HG03460 (cell line): ENCODE results near the gene ASTN2.
"Not testable (repeated sequence)": the region's sequence is repeated elsewhere in the genome, so short reads cannot be mapped to it uniquely, and the experiment has no call there.

ENCODE experiments used
- ATAC-seq: cut with Tn5 transposase; IDR thresholded peaks from one replicate; pipeline ENCODE4 v1.9.1; 2021; ENCODE audit not compliant: unreplicated experiment

The ASTN2 gene

DNA sequence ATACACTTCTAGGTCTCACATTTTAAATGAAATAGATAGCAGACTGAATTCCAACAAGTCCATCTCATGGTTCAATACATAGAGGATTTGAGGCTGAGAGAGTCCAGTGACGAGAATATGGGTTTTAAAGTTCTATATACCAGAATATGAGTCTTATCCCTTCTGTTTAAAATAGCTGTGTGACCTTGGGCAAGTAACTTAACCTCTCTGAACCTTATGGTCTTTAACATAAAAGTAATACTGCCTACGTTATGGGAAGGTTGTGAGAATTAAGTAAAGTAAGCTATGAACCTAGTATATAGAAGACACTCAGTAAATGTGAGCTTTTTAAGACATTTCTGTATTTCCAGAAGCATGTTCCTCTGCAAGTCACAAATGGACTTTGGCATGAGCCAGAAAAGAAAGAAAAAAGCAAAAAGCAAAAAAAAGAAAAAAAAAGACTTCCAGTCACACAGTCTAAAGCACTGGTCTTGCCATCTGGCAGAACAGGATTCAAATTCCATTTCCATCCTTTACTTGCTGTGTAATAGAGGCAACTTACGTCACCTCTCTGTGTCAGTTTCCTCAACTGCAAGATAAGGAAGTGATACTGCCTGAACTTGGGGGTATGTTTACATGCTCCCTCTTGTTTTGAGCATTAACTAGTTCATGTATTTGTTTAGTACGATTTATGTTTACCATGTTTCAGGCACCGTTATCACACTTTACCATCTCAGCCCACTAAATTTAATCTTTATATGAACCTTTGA, 479.5 kb downstream of the ASTN2 start:
- no peak for ATAC-seq

DNA sequence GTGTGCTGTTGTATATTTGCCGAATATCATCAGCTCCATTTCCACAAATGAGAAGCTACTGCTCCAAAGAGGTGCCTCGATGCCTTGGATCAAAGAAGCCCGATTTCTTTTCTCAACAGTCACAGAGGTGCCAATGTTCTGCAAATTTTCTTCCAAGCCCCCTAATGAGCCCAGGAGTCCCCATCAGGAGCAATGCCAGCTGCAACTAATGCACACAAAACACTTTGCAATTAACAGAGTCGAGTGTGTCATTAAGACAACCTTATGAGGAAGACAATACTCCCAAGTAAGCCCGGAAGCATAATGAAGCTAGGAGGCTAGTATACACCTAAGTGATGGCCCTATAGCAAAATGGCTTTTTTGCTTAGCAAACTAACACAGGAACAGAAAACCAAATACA, 480.7 kb downstream of the ASTN2 start:
- ATAC-seq, result no peak

DNA sequence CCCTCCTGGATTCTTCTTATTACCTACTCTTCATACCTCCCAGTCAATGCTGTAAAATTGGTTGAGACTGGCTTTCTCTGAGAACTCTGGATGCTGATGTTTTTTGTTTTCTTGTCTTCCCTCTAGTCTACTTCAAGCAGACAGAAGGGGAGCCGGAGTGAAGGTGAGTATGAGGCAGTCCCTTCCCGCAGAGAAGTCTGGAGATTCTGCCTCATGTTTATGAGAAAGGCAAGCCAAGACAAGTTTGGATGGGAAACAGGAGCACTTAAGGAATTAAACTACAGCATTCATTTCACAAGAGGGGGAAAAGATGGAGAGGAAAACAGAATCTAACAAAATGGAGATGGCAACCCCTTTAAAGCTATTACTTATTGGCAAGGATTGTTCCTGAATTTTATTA, 481.6 kb downstream of the ASTN2 start:
- no peak for ATAC-seq

DNA sequence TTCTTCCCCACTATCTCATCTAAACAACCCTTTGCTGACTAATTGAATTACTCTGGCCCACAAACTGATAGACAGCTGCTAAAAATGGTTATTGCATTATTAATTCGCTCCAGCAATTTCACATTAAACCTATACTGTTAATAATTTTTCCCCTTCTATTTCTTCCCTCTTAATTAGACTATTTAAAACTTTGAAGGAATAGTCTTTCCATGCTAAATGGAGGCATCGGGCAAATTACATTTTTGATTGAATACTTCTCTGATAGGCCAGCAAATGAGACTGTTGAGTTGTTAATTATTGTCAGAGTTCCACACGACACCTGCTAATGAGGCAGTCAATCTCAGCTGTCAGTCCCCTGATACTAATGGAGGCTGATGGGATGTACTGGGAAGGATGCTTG, 485.2 kb downstream of the ASTN2 start:
- ATAC-seq, result no peak

DNA sequence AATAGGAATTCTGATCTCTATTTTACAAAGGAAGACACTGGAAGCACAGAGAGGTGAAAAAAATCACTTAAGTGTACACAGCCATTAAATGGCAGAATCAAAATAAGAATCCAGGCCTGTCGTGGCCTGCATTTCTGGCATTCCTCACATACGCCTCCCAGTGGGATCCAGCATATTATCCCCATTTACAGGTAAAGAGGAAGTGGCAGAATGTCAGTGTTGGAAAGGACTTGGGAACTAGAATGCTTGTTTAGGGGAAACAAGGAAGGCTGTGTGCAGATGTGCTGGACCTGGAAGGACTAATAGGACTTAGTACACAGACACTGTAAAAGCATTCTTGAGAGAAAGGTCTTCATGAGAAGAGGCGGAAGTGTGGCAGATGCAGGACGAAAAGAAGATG, 486.0 kb downstream of the ASTN2 start:
- ATAC-seq, result no peak

DNA sequence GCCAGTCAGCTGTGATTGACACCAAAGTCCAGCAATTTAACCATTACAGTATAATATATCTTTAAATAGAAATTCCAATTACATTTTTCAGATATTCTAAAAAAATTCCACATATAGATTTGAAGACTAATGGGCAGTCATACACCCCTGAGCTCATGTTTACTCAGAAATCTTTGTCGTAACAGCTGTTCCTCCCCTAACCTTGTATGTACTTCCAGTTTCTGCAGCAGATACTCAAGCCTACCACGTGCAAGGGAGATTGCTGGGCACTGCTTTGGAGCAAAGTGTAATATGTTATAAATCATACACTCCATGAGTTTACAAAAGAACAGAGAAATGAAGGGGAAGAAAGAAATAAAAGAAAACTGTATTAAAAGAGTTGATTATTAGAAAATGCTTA, 486.6 kb downstream of the ASTN2 start:
- ATAC-seq, result no peak

DNA sequence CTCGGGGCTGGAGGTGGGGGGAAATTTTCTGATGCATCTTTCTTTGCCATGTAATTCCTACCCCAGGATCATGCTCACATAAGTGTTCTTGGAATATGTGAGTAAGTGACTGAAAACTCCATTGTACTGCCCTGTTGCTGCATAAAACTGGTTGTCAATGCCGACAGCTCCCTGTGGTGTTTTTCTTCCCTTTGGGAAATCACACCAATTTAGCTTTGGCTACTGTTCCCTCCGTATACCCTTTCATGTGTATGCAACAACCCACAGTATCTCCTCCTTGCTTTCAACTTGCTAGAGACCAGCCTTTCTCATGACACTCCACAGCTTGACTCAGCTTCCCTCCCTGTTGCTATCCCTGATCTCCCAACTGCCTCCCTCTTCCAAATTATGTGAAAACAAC, 487.1 kb downstream of the ASTN2 start:
- ATAC-seq, result no peak

DNA sequence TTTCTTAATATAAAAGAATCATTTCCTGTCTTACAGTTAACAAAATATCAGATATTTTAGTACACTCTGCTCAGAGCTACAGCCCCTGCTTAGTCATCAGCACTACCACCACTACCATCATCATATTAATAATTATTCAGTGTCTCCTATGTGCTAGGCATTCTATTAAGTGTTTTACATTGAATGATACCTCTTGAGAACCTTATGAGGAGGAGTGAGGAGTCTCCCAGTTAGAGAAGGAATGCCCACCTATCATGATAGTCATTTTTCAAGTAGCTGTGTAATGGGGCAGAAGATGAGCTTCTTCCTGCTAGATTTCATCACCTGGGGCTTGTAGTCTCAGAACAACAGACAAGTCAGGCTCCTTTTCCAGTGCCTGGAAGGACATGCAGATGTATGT, 489.7 kb downstream of the ASTN2 start:
- ATAC-seq, result no peak

DNA sequence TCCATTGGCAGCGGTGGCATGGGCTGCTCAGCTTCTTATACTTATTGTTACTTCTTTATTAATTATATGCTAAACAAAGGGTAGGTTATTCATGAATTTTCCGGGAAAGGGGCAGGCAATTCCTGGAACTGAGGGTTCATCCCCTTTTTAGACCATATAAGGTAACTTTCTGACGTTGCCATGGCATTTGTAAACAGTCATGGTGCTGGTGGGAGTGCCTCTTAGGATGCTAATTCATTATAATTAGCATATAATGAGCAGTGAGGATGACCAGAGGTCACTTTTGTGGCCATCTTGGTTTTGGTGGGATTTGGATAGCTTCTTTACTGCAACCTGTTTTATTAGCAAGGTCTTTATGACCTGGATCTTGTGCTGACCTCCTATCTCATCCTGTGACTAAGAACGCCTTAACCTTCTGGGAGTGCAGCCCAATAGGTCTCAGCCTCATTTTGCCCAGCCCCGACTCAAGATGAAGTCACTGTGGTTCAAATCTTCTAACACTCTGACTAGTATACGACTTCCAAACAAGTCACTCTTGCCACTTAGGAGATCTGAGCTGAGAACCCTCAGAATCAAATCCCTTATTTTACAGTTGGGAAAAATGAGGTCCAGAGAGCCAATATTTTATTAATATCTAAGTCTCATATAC, 490.3 kb downstream of the ASTN2 start:
- no peak for ATAC-seq

DNA sequence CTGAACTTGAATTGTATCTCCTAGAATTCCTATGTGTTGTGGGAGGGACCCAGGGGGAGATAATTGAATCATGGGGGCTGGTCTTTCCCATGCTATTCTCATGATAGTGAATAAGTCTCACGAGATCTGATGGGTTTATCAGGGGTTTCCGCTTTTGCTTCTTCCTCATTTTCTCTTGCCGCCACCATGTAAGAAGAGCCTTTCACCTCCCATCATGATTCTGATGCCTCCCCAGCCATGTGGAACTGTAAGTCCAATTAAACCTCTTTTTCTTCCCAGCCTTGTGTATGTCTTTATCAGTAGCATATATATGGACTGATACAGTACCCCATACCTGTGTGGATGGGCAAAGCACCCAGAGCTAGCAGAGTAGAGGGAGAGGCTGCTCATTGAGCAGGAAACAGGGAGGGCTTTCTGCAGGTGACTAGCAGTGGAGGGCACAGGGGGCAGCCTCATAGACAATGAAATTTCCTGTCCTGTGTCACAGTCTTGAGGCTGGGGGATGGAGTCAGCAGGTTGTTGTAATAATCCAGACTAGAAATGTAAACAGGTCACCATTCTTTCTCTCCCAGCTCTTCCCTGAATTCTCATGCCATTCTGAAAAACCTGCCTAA, 496.9 kb downstream of the ASTN2 start:
- not testable (repeated sequence) for ATAC-seq

DNA sequence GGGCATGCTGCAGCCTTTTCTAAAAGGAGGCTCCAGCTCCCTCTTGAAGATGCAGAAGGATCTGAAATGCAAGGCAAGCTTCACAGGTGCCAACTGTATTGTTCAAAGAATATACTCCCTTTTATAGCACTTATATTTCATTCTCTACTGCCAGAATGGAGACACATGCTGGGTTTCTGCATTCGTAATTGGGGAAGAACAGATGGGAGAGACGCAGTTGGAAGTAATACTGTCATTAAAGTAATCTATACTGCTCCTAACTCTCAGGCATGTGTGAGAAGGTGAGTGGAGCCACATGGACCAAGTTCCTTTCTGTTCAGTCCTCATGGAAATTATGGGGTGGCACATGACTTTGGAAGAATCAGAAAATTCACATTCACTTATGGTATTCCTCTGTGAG, 501.3 kb downstream of the ASTN2 start:
- ATAC-seq, result no peak

DNA sequence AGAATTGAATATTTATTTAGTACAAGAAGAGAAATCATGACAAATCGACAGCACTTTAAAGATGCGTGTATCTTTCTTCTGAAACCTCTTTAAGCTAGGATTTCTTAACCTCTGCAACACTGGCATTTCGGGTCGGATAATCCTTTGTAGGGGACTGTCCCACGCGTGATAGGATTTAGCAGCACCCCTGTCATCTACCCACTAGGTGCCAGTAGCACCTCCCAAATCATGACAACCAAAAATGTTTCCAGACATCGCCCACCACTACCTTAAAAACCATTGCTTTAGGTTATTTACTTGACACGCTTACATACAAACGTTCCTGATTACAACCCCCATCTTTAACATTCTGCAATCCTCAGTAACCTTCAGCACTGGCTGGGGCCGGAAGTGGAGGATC, 504.7 kb downstream of the ASTN2 start:
- ATAC-seq, result no peak

DNA sequence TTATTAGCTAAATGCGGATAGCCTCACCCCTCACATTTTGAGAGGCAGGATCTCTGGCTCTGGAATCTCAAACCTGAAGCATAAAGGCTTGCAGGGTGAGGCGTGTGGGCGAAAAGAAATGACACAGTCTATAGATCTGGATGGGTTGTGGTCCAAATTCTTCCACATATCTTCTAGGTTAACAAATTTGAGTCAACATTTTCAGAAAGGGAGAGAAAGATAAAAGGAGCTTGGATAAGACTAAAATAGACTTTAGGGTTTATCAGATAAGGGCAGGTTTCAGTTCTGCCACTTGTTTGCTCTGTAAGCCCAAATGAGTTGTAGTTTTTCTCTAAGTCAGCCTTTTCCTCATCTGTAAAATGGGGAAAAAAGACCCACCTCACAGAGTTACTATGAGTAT, 506.9 kb downstream of the ASTN2 start:
- ATAC-seq, result no peak

DNA sequence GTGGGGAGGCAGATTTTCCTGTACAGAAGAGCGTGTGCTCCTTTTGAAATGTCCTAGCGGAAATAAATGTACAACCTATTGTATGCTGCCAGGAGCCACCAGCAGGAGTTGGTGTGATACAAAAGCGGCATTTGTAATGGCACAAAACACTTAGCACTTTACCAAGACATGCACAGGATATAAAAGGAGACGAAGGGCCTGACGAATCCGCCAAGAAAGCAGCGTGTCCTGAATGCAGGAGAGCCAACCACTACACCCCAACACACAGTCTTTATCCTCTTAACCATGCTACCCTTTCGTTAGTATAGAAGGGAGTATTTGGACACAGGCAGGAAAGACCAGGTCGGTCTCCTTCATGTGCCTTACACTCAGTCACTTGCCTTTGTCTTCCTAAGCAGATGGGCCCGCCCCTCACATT, 509.7 kb downstream of the ASTN2 start:
- ATAC-seq, result no peak

DNA sequence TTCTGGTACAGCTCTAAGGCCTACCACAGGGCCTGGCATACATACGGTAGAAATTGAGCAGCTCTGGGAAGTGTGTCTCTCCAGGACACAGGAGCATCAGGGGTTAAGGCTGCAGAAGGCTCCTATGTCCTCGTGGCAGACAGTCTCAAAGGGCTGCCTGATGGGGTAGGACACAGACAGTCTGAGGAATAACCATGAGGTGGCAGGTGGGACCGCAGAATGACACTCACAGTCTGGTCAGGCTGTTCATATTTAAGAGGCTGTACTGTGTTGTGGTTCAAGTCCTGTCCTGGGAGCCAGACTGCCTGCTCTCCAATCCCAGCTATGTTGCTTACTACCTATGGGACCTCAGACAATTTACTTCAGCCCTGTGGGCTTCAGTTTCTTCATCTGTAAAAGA, 510.7 kb downstream of the ASTN2 start:
- ATAC-seq, result no peak

DNA sequence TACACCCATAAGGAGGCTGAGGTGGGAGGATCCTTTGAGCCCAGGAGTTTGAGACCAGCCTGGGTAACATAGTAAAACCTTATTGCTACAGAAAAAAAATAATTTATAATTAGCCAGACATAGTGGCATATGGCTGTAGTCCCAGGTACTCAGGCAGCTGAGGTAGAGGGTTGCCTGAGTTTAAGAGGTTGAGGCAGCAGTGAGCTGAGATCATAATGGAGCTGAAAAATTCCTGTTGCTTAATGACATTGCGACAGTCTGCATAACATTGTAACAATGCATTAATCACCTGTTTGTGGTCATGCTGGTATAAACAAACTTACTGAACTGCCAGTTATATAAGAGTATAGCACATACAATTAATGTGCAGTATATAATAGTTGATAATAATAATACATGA, 513.6 kb downstream of the ASTN2 start:
- ATAC-seq, result no peak

DNA sequence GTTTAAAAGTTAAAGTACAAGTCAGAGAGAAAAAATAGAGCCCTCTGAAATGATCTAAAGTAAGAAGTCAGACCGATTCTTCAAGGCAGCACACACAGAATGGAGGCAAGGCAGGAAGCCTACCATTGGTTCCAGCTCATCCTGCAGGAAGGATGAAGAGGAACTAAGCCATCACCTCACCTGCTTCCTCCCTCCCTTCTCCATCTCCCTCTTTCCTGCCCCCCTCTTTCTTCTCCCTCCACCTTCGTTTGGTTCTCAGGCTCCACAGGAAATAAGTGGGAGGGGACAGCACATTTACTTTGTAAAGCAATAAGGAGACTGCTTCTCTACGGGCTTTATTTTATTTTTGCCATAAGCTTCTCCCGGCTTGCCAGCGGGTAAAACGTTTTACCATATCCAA, 514.3 kb downstream of the ASTN2 start:
- ATAC-seq, result no peak

DNA sequence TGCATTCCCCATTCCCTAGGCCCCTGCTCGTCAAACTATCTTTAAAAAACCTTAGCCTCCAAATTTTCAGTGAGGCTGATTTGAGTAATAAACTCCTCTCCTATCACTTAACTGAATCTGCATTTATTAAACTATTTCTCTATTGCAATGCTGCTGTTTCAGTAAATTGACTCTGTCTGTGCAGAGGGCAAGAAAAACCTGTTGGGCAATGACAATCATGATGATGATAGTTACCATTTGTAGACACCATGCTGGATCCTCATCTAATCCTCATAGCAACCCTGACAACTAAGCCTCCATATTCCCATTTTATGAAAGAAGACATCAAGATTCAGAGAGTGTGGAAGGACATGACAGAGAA, 514.9 kb downstream of the ASTN2 start:
- no peak for ATAC-seq

DNA sequence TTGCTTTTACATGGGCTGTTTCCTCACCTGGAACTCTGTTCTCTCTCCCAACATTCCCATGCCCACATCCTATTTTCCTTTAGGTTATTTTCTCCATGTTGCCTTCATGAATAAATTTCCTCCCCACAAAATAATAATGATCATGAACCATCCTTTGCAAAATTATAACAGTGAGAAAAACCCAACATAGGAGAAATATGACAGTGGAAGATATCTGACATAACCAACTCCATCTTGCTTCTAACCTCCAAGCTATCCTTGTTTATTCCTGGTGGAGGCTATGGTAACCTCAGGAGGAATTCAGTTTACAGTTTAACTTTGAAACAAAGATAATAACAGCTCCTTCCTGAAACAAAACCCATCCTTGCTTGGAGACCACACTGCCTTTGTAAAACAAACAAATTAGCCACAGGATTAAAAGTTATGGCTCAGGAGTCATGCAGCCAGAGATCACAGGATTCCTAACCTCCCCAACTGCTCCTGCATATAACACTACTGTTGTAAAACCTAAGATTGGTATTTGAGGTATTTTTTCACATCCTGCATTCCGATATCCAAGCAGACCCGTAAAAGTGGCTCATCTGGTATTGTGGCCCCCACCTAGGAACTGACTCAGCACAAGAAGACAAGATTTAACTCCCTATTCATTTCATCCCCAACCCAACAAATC, 515.4 kb downstream of the ASTN2 start:
- no peak for ATAC-seq

DNA sequence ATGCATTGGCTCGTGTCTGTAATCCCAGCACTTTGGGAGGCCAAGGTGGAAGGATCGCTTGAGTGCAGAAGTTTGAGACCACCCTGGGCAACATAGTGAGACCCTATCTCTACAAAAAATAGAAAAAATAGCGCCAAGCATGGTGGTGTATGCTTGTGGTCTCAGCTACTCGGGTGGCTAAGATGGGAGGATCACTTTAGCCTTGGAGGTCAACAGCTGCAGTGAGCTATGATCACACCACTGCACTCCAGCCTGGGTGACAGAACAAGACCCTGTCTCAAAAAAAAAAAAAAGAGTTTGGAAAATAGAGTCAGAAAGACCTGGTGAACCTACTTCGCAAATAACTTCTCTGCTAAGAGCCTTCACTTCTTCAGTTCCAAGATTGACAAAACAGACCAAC, 516.7 kb downstream of the ASTN2 start:
- ATAC-seq, result not testable (repeated sequence)

DNA sequence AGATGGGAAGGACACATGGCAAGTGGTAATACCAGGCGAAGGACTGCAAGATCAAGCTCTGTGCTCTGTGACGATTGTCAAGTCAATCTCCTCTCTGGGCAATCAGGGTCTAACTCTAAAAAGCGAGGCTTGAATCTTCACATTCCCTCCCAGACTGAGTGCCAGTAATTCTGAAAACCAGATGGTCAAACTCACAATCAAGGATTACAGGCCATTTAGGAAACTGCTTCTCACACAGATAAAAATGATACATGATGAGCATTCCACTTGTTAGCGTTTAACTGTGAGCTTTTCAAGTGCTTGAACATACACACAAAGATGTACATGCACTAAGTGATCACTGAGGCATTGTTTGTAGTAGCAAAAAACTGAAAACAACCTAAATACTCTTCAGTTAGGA, 517.7 kb downstream of the ASTN2 start:
- ATAC-seq, result no peak

DNA sequence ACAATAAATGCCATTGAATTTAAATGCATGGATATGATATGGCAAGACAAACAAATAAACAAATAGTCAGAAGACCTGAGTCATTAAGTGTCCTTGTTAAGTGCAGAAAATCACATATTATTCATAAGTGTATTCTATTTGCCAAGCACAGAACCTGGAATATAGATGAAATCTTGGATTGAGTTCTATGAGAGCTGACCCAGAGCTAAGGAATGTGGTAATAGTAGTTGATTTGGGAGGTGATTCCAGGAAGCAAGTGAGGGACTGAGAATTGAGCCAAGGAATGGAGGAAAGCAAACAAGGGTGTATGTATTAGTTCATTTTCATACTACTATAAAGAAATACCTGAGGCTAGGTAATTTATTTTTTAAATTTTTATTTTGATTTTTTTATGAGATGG, 518.9 kb downstream of the ASTN2 start:
- ATAC-seq, result no peak
